Mucosa of descending colon (tissue), 3 donors: Measurements from ENCODE around the gene BMPER. TPM values are rescaled to one million over a fixed set of nuclear protein-coding genes. Genes with fewer than 3 reads are reported as not detected.

Source experiments
- ATAC-seq: fragments of 200-7000 bp; cut with Tn5 transposase; one replicate; pipeline ENCODE4 v1.9.1; 2020; ENCODE audit warnings: mild to moderate bottlenecking, moderate library complexity
- DNase-seq, 3 donors: peaks; one replicate each; pipeline ENCODE4 v3.0.0-alpha.2; 2020
- H3K36me3 ChIP-seq: fragments of 200-600 bp; one replicate; pipeline ENCODE4 v1.8.0; 2021; ENCODE audit warnings: low read depth, mild to moderate bottlenecking
- H3K4me1 ChIP-seq: fragments of 200-600 bp; one replicate; pipeline ENCODE4 v1.8.0; 2021; ENCODE audit warnings: low read depth, mild to moderate bottlenecking
- H3K4me3 ChIP-seq: fragments of 200-600 bp; one replicate; pipeline ENCODE4 v1.8.0; 2021; ENCODE audit warnings: mild to moderate bottlenecking
- H3K9me3 ChIP-seq: fragments of 200-600 bp; one replicate; pipeline ENCODE4 v1.8.0; 2021; ENCODE audit warnings: mild to moderate bottlenecking
- CTCF ChIP-seq: fragments of 200-600 bp; IDR thresholded peaks from one replicate; pipeline ENCODE4 v1.8.0; 2022; ENCODE audit warnings: antibody characterized with exemption, mild to moderate bottlenecking
- intact Hi-C, 2 donors: fragments of 100-400 bp; cut with DNase I in 1 of 2; cut with micrococcal nuclease in 1 of 2; formaldehyde crosslinking; loops; one replicate each; pipeline versions ENCODE4 v1.11.0 to v1.11.1; 2022; cut with DNase I, micrococcal nuclease
- total RNA-seq, 3 donors: library from RNA; stranded (reverse); fragmentation: NEBNext Ultra II Directional in 2 of 3; extraction: Animal tissue kit (Norgen Biotek cat#: 25700) in 2 of 3; gene quantifications; one replicate each; pipeline versions ENCODE4 v1.2.1 to v1.2.4, GENCODE V29; 2021 to 2023
- donor health status: DM: no; HTN: no; CAD: no; lungs with moderate emphysema.
- donor health status: DM: no; HTN: no; CAD: no.
- donor health status: DM: no; HTN: yes; CAD: no.

The BMPER gene
- total RNA-seq, 3 donors from 2014 or later: 1.3 to 2.0 (median 1.4) TPM

- H3K4me3 ChIP-seq: no peak overlapping the region
- H3K36me3 ChIP-seq: no peaks in the 10 kb centered on the region
- intact Hi-C loops: no loop called here
- H3K9me3 ChIP-seq: no peaks in the 10 kb centered on the region
- no peak for DNase-seq
- TF ChIP-seq CTCF: no peak
- no peaks in the 10 kb centered on the region for H3K4me1 ChIP-seq
- no peak for ATAC-seq
Observed at GRCh38 chr7:34109936-34110780, 204.8 kb downstream of the BMPER start.

- H3K36me3 ChIP-seq: no peaks in the 10 kb centered on the region
- no peak overlapping the region for H3K4me3 ChIP-seq
- TF ChIP-seq CTCF: no peak
- intact Hi-C loops: no loop called here
- no peaks in the 10 kb centered on the region for H3K9me3 ChIP-seq
- H3K4me1 ChIP-seq: no peaks in the 10 kb centered on the region
- no peak for DNase-seq
- no peak for ATAC-seq
Observed at GRCh38 chr7:34111031-34111430, 205.7 kb downstream of the BMPER start.

GRCh38 chr7:34115503-34115902, 210.2 kb downstream of the BMPER start:
- Histone ChIP-seq H3K4me3 (no peak overlapping the region), H3K4me1 (no peaks in the 10 kb centered on the region), H3K36me3 (no peaks in the 10 kb centered on the region), H3K9me3 (no peaks in the 10 kb centered on the region)
- ATAC-seq: no peak
- TF ChIP-seq CTCF: no peak
- DNase-seq: no peak
- intact Hi-C loops: no loop called here

- no peaks in the 10 kb centered on the region for H3K36me3 ChIP-seq
- ATAC-seq: no peak
Observed at GRCh38 chr7:34117573-34117972, 212.2 kb downstream of the BMPER start.

GRCh38 chr7:34121366-34121765, 216.0 kb downstream of the BMPER start:
- no peak for TF ChIP-seq CTCF
- DNase-seq (no peak), ATAC-seq (no peak)

More at GRCh38 chr7:34117573-34117972, 212.2 kb downstream of the BMPER start:
- DNase-seq: no peak
- intact Hi-C loops: no loop called here
- Histone ChIP-seq H3K4me1 (no peaks in the 10 kb centered on the region), H3K9me3 (no peaks in the 10 kb centered on the region), H3K4me3 (no peak overlapping the region)
- no peak for TF ChIP-seq CTCF

More at GRCh38 chr7:34121366-34121765, 216.0 kb downstream of the BMPER start:
- H3K4me3 ChIP-seq: no peak overlapping the region
- peaks cover 13% of the 10 kb centered on the region for H3K9me3 ChIP-seq
- no peaks in the 10 kb centered on the region for H3K4me1 ChIP-seq
- no peaks in the 10 kb centered on the region for H3K36me3 ChIP-seq
- intact Hi-C loops: no loop called here
